HepG2 (cell line): ENCODE results near the gene VDAC1. TPM values are rescaled to one million over a fixed set of nuclear protein-coding genes. Genes with fewer than 3 reads are reported as not detected.
A peak's percentile ranks its signal among the peaks of the same experiment; 100 is the strongest.

Experiments used
- ATF3 ChIP-seq: sonication (generic); formaldehyde crosslinking; IDR thresholded peaks from 2 replicates; pipeline ENCODE4 v1.4.0; 2020; ENCODE audit warnings: missing genetic modification reagents
- EHMT2 ChIP-seq: fragments of 200-600 bp; sonication (generic); IDR thresholded peaks from 2 replicates; pipeline ENCODE4 v1.7.0; 2017; ENCODE audit warnings: antibody characterized with exemption, low read depth, low read length, borderline replicate concordance
- HDAC2 ChIP-seq: sonication (generic); formaldehyde crosslinking; IDR thresholded peaks from 2 replicates; pipeline ENCODE4 v1.4.0; 2020; ENCODE audit warnings: missing genetic modification reagents
- NCOA1 ChIP-seq: sonication (generic); formaldehyde crosslinking; IDR thresholded peaks from 2 replicates; pipeline ENCODE4 v1.9.0; 2021; ENCODE audit warnings: missing genetic modification reagents
- NFE2 ChIP-seq: sonication (generic); formaldehyde crosslinking; IDR thresholded peaks from 2 replicates; pipeline ENCODE4 v1.4.0; 2020; ENCODE audit warnings: missing genetic modification reagents
- RARA ChIP-seq: IDR thresholded peaks from 2 replicates; pipeline ENCODE4 v1.6.1; 2016; ENCODE audit warnings: missing genetic modification reagents, missing compliant biosample characterization
- REPIN1 ChIP-seq: sonication (generic); formaldehyde crosslinking; IDR thresholded peaks from 2 replicates; pipeline ENCODE4 v1.8.0; 2022; ENCODE audit warnings: missing genetic modification reagents, low read depth, mild to moderate bottlenecking, borderline replicate concordance
- ZNF280D ChIP-seq: sonication (generic); formaldehyde crosslinking; IDR thresholded peaks from 2 replicates; pipeline ENCODE4 v1.5.1; 2020; ENCODE audit warnings: mild to moderate bottlenecking, missing genetic modification reagents
- ZNF407 ChIP-seq: sonication (generic); formaldehyde crosslinking; IDR thresholded peaks from one replicate; pipeline ENCODE4 v1.5.1; 2020; ENCODE audit warnings: mild to moderate bottlenecking, missing genetic modification reagents; ENCODE audit errors: not compliant biosample characterization
- ZNF687 ChIP-seq: sonication (generic); formaldehyde crosslinking; IDR thresholded peaks from 2 replicates; pipeline ENCODE4 v1.5.1; 2020; ENCODE audit warnings: mild to moderate bottlenecking, missing genetic modification reagents, moderate library complexity
- polyA plus RNA-seq, 8 experiments: library from polyadenylated mRNA; depleted of rRNA in 3 of 8; stranded (reverse) in 7 of 8; unstranded in 1 of 8; fragments of >200 nt; fragmentation: Illumina TruSeq in 4 of 8; extraction: Trizol in 4 of 8; gene quantifications; 2 replicates each; pipeline versions ENCODE4 v1.2.1 to v1.2.3, GENCODE V29; 2011 to 2016; ENCODE audit warnings: low read depth in 4 of 8, missing spikeins in 1 of 8, mixed read lengths in 1 of 8; ENCODE audit not compliant: insufficient read depth in 1 of 8
- total RNA-seq, 5 experiments: library from RNA; depleted of rRNA; stranded (reverse); fragments of >200 nt; fragmentation: Illumina TruSeq; extraction: Trizol; gene quantifications; 2 replicates each; pipeline ENCODE4 v1.2.3, GENCODE V29; 2016; ENCODE audit warnings: low read depth in 1 of 5

The VDAC1 gene
- total and polyA plus RNA-seq, 2 of the 13 experiments (the other 11 are each of a cell fraction or from before 2014, with no cell fraction given) = 112 to 380 TPM

GRCh38 chr5:134046801-134047686 is 42.3 kb upstream of the VDAC1 start (continued):
- TF ChIP-seq ZNF280D (CRISPR knock-in tag) (no peak), ZNF407 (CRISPR knock-in tag) (no peak), NCOA1 (CRISPR knock-in tag) (peak; percentile 78; the same call in 1 of the 2 replicates), REPIN1 (CRISPR knock-in tag) (peak; percentile 36; the same call in 1 of the 2 replicates), ATF3 (CRISPR knock-in tag) (no peak), HDAC2 (CRISPR knock-in tag) (peak; percentile 70; the same call in 1 of the 2 replicates), ZNF687 (CRISPR knock-in tag) (peak; percentile 45; the same call in 1 of the 2 replicates), EHMT2 (0 out of 2 replicates have a peak, but pooled peaks have one; percentile 22), RARA (CRISPR knock-in tag) (peak; percentile 97), NFE2 (no peak)
